Measurements from ENCODE around the gene CABLES1.
A peak's percentile ranks its signal among the peaks of the same experiment; 100 is the strongest.

The CABLES1 gene

DNA sequence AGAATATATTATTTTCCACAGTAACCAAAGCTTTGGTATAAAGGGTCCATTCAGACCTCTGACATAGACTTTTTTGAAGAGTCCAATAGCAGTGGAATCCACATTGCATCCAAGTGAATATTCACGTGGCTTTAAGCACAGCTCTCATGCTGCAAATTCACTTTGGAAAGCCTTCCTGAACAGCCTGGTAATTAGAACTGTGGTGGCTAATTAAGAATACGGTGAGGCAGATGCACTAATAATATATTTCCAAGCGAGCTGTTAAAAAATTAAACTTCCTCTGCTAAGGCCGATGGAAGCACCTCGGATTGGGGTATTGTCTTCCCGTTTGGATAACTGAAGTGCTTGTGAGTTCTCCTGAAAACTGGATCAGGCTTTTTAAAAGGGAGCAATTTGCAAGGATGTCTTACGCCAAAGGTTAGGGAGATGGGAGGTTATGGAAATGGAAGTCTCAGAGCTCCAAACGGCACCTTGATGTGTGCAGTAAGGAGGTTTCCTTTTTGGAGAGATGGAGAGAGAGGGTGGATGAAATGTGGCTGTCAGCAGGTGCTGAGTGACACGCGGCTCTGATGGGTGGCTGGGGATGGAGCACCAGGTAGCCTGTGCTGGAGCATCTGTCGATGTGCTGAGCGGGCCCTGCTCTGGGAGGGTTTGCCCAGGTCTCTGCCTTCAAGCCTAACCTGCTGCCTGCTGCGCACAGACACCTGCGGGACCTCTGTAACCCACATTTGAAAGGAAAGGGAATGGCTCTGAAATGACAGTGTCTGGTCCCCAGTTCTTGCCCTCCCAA lies 37.5 kb downstream of the CABLES1 start:
- FAIRE-seq (no peak), DNase-seq (ENCODE audit: insufficient read length, low spot score) (no peak)
- TF ChIP-seq, protein P1, sequence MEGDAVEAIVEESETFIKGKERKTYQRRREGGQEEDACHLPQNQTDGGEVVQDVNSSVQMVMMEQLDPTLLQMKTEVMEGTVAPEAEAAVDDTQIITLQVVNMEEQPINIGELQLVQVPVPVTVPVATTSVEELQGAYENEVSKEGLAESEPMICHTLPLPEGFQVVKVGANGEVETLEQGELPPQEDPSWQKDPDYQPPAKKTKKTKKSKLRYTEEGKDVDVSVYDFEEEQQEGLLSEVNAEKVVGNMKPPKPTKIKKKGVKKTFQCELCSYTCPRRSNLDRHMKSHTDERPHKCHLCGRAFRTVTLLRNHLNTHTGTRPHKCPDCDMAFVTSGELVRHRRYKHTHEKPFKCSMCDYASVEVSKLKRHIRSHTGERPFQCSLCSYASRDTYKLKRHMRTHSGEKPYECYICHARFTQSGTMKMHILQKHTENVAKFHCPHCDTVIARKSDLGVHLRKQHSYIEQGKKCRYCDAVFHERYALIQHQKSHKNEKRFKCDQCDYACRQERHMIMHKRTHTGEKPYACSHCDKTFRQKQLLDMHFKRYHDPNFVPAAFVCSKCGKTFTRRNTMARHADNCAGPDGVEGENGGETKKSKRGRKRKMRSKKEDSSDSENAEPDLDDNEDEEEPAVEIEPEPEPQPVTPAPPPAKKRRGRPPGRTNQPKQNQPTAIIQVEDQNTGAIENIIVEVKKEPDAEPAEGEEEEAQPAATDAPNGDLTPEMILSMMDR (IDR thresholded peaks at IDR 0.05; ENCODE audit: insufficient read depth, missing control alignments), result no peak

DNA sequence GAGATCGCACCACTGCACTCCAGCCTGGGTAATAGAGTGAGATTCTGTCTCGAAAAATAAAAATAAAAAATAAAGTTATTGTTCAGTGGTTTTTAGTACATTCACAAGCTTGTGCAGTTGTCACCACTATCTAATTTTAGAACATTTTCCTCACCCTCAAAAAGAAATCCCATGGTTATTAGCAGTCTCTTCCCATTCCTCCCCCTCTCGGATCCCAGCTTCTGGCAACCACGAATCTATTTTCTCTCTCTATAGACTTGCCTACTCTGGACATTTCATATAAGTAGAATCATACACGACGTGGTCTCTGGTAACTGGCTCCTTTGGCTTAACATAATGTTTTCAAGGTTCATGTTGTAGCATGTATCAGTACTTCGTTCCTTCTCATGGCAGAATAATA lies 38.6 kb downstream of the CABLES1 start:
- FAIRE-seq (peak; percentile 38), DNase-seq (ENCODE audit: insufficient read length, low spot score) (no peak)

DNA sequence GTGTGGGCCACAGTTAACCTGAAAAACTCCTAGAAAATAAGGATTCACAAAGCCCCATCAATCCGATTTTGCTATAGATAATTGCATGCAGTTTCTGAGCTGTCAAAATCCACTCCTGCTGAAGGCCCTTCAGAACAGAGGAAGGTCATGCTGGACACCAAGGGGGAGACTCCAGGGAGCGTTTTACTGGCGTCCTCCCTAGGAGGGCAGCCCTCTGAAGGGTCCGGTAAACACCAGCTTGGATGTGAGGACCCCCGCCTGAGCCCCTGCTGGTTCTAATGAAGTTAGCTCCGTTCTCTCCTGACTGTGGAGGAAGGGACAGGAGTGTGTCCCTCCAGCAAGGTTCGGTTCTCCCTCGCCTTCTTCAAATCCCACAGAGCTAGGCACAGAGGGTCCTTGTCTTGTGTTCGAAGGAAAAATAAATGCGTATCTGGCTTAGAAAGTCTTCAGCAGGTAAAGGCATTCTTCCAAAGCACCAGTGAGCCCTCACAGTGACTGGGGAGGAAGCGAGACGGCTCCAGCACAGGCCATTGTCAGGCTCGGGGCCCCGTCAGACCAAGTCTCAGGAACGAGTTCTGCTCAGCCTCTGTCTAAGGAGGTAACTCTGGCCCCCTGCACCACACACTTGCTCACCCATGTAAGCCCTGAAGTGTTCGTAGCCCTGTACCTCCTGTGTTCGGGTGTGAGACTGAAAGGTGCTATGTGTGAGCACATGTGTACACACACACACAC lies 41.6 kb downstream of the CABLES1 start:
- TF ChIP-seq, protein P1 (IDR thresholded peaks at IDR 0.05; ENCODE audit: insufficient read depth, missing control alignments), result no peak
- DNase-seq (ENCODE audit: insufficient read length, low spot score), result no peak
- no peak for FAIRE-seq

More for the DNA sequence above, 38.6 kb downstream of the CABLES1 start:
- TF ChIP-seq, protein P1 (IDR thresholded peaks at IDR 0.05; ENCODE audit: insufficient read depth, missing control alignments), result no peak

DNA sequence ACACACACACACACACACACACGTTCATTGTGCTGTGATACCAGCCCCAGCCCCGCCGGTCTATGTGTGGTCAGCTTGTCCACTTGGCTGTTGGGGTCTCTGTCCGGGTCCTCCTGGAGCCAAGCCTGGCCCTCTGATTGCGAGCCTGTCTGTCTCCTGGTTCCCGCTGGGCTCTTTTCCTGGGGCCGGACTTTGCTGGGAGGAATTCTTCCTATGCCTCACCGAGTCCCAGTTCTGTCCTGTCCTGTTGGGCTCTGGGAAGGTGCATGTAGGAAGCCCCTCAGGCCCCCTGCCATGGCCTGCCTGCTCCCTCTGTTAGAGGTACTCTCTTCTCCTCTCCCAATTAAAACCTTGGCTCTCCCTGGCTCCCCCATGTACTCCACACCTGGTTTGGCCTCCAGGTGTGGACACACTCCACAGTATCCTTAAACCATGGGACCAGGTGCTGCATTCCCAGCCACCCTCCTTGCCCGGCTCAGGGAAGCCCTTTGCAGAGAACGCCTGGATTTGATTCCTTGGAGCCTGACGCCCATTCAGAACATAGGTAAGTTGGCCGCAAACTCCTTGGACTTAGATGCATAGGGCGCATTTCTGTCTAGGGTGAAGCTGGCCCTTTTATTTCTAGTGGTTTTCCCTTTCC lies 42.3 kb downstream of the CABLES1 start:
- DNase-seq (ENCODE audit: insufficient read length, low spot score) (no peak), FAIRE-seq (no peak)
- TF ChIP-seq, protein P1 (IDR thresholded peaks at IDR 0.05; ENCODE audit: insufficient read depth, missing control alignments), result no peak

DNA sequence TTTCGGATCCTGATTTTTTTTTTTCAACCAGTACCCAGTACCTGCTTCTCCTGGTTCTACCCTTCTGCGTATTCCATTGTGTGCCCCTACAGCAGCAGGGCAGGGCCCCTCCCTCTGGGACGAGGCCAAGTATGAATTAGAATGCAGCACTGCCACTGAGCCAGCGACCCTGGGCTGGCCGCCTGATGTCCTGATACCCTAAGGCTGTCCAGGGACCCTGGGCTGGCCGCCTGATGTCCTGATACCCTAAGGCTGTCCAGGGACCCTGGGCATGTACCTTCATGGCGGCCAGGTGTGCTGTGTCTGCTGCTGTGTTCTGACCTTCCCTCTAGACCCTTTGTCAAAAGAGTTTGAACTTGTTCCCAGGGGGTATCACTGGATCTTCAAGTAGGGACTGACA lies 42.9 kb downstream of the CABLES1 start:
- FAIRE-seq (no peak), DNase-seq (ENCODE audit: insufficient read length, low spot score) (no peak)
- TF ChIP-seq, protein P1 (IDR thresholded peaks at IDR 0.05; ENCODE audit: insufficient read depth, missing control alignments), result no peak

DNA sequence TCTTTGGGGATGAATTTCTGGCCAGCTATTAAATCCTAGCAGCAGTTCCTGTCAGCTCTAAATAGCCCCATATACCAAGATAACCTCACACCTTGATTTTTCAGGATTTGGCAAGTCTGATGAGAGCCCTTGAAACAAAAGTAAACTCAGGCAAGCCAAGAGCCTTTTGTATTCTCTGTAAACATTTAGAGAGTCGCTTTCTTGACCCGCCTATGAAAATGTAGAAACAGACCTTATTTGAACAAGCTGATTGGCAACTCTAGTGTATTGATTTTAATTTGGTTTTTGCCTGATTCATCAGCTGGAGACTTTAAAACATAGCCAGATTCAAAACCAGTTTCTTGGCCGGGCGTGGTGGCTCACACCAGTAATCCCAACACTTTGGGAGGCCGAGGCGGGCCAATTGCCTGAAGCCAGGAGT lies 43.4 kb downstream of the CABLES1 start:
- FAIRE-seq, result no peak
- DNase-seq (ENCODE audit: insufficient read length, low spot score), result no peak
- TF ChIP-seq, protein P1 (IDR thresholded peaks at IDR 0.05; ENCODE audit: insufficient read depth, missing control alignments), result no peak
